GM10266 (cell line): ENCODE results near the gene SH3RF3.

Experiments used
- DNase-seq: peaks from one replicate; pipeline ENCODE4 v3.0.0; 2012; ENCODE audit errors: extremely low spot score
- TF ChIP-seq, protein P1 (sequence below): IDR thresholded peaks from 2 replicates; pipeline ENCODE4 v1.5.1; 2012; ENCODE audit warnings: mild to moderate bottlenecking, low read depth; ENCODE audit not compliant: control insufficient read depth, insufficient read depth; ENCODE audit errors: missing control alignments

SH3RF3 gene

DNA sequence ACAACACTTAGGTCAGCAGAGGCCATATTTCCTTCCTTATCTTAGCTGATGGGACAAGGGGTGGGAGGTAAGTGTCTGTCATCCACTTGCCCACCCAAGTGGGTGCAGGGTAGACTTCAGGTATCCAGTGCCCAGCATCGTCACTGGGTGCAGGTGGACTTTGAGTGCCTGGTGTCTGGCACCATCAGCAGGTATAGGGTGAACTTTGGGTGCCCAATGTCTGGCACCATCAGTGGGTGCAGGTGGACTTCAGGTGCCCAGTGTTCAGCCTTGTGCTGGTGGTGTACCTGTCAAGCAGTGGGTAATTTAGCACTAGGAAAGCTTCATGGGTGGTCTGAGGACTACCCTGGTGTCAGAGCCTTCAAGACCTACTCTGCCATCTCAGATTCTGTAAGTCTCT is 309.1 kb downstream of the SH3RF3 start:
- DNase-seq: no peak
- TF ChIP-seq, protein P1, sequence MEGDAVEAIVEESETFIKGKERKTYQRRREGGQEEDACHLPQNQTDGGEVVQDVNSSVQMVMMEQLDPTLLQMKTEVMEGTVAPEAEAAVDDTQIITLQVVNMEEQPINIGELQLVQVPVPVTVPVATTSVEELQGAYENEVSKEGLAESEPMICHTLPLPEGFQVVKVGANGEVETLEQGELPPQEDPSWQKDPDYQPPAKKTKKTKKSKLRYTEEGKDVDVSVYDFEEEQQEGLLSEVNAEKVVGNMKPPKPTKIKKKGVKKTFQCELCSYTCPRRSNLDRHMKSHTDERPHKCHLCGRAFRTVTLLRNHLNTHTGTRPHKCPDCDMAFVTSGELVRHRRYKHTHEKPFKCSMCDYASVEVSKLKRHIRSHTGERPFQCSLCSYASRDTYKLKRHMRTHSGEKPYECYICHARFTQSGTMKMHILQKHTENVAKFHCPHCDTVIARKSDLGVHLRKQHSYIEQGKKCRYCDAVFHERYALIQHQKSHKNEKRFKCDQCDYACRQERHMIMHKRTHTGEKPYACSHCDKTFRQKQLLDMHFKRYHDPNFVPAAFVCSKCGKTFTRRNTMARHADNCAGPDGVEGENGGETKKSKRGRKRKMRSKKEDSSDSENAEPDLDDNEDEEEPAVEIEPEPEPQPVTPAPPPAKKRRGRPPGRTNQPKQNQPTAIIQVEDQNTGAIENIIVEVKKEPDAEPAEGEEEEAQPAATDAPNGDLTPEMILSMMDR: no peak

DNA sequence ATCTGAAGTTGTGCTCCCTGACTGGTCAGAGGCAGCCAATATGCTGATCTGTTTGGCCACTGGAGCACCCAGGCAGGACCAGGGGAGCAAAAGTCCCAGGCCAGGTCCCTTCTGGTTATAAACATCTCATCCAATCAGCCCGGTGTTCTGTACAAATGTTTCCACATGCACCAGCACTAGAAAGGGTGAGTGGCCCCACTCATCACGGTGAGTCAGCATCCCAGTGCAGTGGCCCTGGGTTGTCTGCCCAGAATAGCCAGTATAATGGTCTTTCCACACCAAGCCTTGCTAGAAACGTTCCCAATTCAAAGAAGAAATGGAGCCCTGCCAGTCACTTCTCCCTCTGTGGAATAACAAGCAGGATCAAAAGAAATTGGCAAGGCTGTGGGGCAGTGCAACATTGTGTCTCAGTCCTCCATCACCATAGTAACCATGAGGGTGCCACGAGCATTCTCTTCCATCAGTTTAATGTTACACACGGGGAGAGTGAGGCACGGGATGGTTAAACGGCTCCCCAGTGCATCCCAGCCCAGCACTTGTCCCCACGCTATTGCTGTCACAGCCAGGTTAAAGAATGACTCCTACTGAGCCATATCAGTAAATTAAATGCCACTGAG is 309.9 kb downstream of the SH3RF3 start:
- TF ChIP-seq, protein P1: no peak
- DNase-seq: no peak

DNA sequence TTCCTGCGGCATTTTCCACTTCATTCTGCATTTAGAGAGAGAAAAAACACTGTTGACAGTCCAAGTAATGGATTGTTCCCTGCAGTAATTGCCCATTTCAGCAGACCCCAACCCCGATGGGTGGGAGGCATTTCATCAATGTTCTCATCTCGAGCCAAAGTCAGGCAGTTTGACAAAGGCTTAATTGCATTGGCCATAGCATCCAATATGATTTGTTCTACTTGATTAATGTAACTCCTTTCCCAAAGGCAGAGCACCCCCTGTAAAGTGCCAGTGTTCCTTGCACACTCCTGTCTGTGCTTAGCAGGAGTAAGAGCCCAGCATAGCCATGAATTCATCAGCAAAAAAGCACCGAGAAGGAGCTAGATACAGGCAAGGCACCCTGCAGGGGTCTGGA is 310.4 kb downstream of the SH3RF3 start:
- TF ChIP-seq, protein P1: no peak
- no peak for DNase-seq

DNA sequence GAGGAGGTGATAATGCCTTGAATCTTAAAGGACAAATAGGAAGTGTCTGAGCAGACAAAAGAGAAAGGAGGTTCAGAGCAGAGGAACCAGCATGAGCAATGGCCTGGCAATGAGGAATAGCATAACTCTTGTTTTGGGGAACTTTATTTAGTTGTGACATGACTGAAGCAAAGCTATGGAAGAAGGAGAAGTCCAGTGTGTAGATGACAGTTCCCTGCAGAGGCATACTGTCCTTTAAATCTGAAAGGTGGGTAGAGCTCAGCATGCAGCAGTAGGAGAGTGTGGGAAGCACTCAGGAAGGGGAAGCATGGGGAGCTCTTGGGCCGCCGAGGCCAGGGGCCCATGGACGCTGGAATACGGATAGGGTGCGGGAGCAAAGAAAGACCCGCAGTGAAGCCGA is 311.0 kb downstream of the SH3RF3 start:
- TF ChIP-seq, protein P1: no peak
- no peak for DNase-seq

DNA sequence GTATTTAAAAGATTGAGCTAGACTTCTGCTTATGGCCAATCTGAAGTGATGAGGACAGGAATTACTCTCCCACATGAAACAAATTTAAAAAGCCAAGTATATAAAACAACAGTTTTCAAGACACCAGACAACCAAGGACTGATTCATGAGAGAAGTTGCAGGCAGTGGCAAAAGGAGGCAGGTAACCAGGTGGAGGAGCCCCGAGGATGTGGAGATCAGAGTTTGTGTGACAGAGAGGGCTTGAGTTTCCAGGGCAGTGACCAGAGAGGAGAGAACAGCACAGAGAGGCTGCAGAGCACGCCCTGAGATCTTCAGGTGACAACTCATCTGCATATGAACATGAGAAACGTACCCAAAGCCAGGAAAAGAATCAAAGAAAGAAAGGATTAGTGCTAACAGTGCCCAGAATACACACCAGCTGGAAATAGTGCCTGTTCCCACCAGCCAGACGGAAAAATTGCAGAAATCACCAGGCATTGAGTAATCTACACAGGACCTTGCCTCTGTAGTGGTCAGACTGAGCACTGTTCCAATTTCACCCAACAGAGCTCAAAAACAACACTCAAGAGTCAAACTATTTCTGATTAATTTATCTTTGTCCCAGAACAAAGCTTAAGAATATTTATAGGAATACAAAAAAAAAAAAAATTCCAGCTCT is 311.6 kb downstream of the SH3RF3 start:
- no peak for DNase-seq
- TF ChIP-seq, protein P1: no peak

DNA sequence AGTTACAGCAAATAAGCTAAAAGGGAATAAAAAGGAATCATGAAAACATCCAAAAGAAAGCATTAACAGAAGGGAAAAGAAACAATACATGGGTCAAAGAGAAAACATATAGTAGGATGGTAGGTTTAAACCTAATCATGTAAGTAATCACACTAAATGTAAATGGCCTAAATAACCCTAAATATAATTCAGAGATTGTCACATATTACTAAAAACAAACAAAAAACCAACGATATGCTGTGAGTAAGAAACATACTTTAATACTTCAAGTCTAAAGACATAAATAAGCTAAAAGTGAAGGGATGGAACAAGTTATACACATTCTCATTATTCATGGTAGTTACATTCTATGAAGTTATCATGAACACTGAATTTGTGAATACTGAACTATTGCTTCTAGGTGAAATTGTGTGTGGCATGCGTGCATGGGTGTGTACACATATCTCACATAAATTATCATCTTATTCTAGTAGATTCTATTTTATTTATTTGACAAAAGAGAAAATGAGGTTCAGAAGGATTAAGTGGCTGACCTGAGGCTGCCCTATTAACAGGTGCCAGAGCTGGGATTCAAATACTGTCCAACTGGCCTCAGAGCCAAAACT is 313.8 kb downstream of the SH3RF3 start:
- DNase-seq: no peak
- TF ChIP-seq, protein P1: no peak

DNA sequence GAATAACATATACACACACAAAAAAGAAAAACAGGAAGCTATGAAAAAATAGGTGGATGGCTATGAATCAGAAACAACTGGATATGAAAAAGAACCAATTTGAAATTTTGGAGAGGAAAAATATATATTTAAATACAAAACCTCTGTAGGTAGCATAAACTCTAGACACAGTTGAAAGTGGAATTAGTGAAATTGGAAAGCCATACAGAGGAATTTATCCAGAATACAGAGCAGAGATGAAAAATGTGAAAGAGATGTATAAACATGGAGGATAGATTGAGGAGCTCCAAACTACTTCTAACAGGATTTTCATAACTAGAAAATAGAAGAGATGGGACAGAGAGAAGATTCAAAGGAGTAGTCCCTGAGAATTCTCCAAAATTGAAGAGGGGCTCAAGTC is 315.9 kb downstream of the SH3RF3 start:
- DNase-seq: no peak
- TF ChIP-seq, protein P1: no peak
